ENCODE measurements around the gene EXOC2.

The EXOC2 gene

DNA sequence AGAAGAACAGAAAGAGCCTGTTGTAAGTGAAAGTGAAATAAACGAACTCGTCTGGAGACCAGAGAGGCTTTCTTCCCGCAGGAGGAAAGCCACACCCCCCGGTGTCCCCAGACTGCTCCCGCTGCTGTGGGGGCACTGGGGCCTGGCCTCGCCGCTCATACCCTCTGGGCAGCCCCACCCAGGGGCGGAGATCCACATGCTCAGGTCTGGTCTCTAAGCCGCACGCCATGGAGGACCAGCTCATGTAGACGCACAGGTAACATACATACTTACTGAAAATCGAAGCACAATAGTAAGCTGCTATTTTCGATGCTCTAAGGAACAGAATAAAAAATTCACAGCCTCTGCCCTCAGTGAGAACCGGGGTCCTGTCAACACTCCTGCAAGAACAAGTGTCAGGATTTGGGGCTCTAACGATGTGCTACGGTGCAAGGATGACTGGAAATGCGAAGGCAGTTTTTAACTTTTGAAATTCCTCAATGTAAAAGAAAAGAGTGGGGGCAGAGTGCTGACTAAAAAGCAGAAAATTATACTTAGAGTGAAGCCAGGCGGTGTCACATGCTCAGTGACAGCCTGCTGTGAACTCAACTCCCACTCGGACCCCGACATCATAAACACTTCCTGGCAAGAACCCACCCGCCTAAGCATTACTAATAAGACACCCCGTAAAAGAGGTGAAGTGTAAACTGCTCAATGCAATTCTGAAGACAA, 190.9 kb downstream of the EXOC2 start:
- Mint-ChIP-seq H3K4me3 (no peak overlapping the region), H3K27me3 (no peaks in the 10 kb centered on the region), H3K36me3 (ENCODE audit: low read depth) (peaks cover 39% of the 10 kb centered on the region), H3K9me3 (no peaks in the 10 kb centered on the region), H3K27ac (no peak overlapping the region), H3K4me1 (ENCODE audit: low read depth) (peaks cover 28% of the 10 kb centered on the region)
- intact Hi-C loops (cut with micrococcal nuclease), result no loop called here

GRCh38 chr6:499617-500016, 193.3 kb downstream of the EXOC2 start:
- Mint-ChIP-seq H3K4me1 (ENCODE audit: low read depth) (peaks cover 21% of the 10 kb centered on the region), H3K9me3 (no peaks in the 10 kb centered on the region), H3K27ac (no peak overlapping the region), H3K36me3 (ENCODE audit: low read depth) (peaks cover 51% of the 10 kb centered on the region), H3K4me3 (no peak overlapping the region), H3K27me3 (no peaks in the 10 kb centered on the region)
- intact Hi-C loops (cut with micrococcal nuclease), result no loop called here

DNA sequence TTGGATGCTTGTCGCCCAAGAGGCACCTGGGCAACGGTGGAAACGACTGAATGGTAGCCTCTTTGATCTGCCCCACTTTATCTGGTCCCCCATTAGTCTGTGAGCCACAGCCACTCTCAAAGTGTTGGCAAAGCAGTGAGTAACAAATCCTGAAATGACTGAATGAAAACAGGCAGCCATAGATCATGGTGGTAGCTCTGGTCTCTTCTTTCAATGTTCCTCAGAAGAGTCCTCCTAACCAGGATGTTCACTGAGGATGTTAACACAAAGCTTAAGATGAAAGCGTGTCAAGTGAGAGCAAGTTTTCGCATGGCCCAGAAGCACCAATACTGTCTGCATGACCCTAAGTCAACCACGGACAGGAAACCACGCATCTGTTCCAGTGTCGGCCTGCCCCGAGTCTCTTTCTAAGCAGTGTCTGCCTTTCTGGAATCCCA, 194.1 kb downstream of the EXOC2 start:
- no peaks in the 10 kb centered on the region for H3K9me3 Mint-ChIP-seq
- intact Hi-C loops (cut with micrococcal nuclease), result no loop called here
- peaks cover 49% of the 10 kb centered on the region for H3K36me3 Mint-ChIP-seq (ENCODE audit: low read depth)

DNA sequence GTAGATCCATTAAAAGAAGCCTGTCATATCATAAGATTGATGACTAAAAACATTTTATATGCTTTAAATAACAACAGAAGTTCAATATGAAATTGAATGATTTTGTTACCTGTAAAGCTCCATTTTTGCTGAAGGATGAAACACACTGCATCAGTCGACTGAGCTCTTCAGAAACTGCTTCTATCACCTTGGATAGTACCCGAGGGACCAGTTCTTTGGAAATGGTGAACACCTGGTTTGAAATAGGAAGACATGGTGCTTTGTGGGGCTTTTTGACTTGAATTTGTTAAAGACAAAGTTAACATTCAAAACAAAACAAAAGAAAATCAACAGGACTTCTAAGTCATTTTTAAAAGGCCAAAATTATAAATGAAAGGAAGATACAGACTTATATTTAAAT, 195.7 kb downstream of the EXOC2 start:
- Mint-ChIP-seq H3K9me3 (no peaks in the 10 kb centered on the region), H3K4me1 (ENCODE audit: low read depth) (peaks cover 7% of the 10 kb centered on the region), H3K27ac (no peak overlapping the region), H3K4me3 (no peak overlapping the region), H3K36me3 (ENCODE audit: low read depth) (peaks cover 60% of the 10 kb centered on the region), H3K27me3 (no peaks in the 10 kb centered on the region)
- intact Hi-C loops (cut with micrococcal nuclease), result no loop called here

More for the DNA sequence above, 194.1 kb downstream of the EXOC2 start:
- no peaks in the 10 kb centered on the region for H3K27me3 Mint-ChIP-seq
- no peak overlapping the region for H3K27ac Mint-ChIP-seq
- H3K4me3 Mint-ChIP-seq, result no peak overlapping the region
- peaks cover 18% of the 10 kb centered on the region for H3K4me1 Mint-ChIP-seq (ENCODE audit: low read depth)

DNA sequence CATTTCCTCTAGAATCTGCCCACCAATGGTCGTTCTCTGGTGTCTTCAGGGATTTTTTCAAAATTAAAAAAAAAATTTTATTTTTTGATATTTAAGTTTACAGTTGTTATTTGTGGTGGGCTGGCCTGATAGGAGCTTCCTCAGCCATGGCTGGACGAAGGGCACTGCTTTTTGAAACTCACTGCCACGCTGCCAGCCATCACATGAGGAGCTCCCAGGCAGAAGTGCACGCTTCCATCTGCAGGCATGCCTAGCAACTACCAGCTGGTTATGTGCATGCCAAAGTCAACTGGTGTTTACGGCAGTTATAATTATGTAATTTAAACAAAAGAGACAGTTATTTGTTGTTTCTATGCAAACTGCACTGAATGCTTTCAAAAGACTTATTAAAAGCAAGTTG, 196.3 kb downstream of the EXOC2 start:
- H3K4me1 Mint-ChIP-seq (ENCODE audit: low read depth), result peaks cover under 1% of the 10 kb centered on the region
- H3K4me3 Mint-ChIP-seq, result no peak overlapping the region
- peaks cover 63% of the 10 kb centered on the region for H3K36me3 Mint-ChIP-seq (ENCODE audit: low read depth)
- no peak overlapping the region for H3K27ac Mint-ChIP-seq
- no peaks in the 10 kb centered on the region for H3K9me3 Mint-ChIP-seq
- intact Hi-C loops (cut with micrococcal nuclease), result no loop called here
- no peaks in the 10 kb centered on the region for H3K27me3 Mint-ChIP-seq

GRCh38 chr6:494394-494793, 198.5 kb downstream of the EXOC2 start:
- Mint-ChIP-seq H3K4me1 (ENCODE audit: low read depth) (no peaks in the 10 kb centered on the region), H3K9me3 (no peaks in the 10 kb centered on the region), H3K27ac (no peak overlapping the region), H3K27me3 (no peaks in the 10 kb centered on the region), H3K36me3 (ENCODE audit: low read depth) (peaks cover 72% of the 10 kb centered on the region), H3K4me3 (no peak overlapping the region)
- intact Hi-C loops (cut with micrococcal nuclease), result no loop called here

DNA sequence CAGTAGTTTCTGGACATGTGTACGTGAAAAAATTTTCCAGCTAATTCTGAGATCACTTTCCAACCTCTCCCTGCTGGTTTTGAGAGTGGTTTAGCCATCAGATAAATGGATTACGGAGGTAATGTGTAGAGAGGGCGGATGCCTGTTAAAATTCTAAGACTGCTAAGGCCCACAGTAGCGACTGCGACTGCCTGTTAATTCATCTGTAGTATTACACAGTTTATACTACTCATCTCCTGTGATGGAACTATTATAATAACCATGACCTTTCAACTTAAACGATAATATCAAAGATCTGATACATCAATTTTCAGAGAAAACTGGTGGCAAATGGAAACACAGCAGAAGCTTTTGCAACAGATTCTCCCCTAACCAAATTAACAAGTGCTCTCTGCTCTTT, 199.1 kb downstream of the EXOC2 start:
- H3K4me3 Mint-ChIP-seq, result no peak overlapping the region
- intact Hi-C loops (cut with micrococcal nuclease), result no loop called here
- no peak overlapping the region for H3K27ac Mint-ChIP-seq
- H3K9me3 Mint-ChIP-seq, result no peaks in the 10 kb centered on the region
- peaks cover 72% of the 10 kb centered on the region for H3K36me3 Mint-ChIP-seq (ENCODE audit: low read depth)
- no peaks in the 10 kb centered on the region for H3K27me3 Mint-ChIP-seq
- no peaks in the 10 kb centered on the region for H3K4me1 Mint-ChIP-seq (ENCODE audit: low read depth)

DNA sequence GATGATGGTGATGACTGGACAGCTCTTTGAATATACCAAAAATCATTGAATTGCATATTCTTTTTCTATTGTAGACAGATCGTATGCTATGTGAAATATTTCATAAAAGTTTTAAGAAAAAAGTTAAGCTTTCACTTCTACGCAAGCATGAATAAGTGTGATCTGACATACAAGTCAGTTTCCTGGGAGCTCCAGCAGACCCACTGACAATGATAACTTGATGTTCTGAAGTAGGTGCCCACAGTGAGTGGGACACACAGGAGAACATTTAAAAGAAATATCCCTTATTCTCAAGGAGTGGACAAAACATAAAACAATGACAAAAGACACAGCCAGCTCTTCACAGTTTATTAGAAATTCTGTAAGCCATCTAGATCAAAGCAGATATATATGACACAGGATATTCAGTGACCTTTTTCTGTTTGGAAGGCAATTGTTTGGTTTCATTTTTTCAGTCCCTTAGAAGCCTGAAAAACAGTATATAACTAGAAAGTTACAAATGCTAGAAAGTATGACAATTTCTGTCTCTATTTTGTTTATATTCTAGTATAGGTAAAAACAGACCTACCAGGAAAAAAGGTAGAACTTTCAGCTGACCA, 200.0 kb downstream of the EXOC2 start:
- peaks cover 76% of the 10 kb centered on the region for H3K36me3 Mint-ChIP-seq (ENCODE audit: low read depth)
- no peaks in the 10 kb centered on the region for H3K27me3 Mint-ChIP-seq
- no peaks in the 10 kb centered on the region for H3K9me3 Mint-ChIP-seq
- no peaks in the 10 kb centered on the region for H3K4me1 Mint-ChIP-seq (ENCODE audit: low read depth)
- H3K27ac Mint-ChIP-seq, result no peak overlapping the region
- intact Hi-C loops (cut with micrococcal nuclease), result no loop called here
- no peak overlapping the region for H3K4me3 Mint-ChIP-seq

DNA sequence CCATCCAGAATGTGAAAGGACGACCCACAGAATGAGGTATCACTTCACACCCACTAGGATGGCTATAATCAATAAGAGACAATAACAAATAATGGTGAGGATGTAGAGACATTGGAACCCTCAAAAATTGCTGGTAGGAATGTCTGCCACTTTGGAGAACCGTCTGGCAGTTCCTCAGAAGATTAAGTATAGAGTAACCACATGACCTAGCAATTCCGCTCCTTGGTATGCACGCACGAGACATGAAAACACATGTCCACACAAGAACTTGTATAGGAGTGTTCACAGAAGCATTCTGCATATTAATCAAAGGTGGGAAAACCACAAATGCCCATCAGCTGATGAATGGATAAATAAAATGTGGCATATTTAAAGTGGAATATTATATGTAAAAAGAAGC, 200.8 kb downstream of the EXOC2 start:
- Mint-ChIP-seq H3K4me3 (no peak overlapping the region), H3K27ac (no peak overlapping the region), H3K36me3 (ENCODE audit: low read depth) (peaks cover 82% of the 10 kb centered on the region), H3K27me3 (no peaks in the 10 kb centered on the region), H3K4me1 (ENCODE audit: low read depth) (no peaks in the 10 kb centered on the region), H3K9me3 (no peaks in the 10 kb centered on the region)
- intact Hi-C loops (cut with micrococcal nuclease), result no loop called here

GRCh38 chr6:491233-491632, 201.7 kb downstream of the EXOC2 start:
- H3K27ac Mint-ChIP-seq, result no peak overlapping the region
- no peaks in the 10 kb centered on the region for H3K9me3 Mint-ChIP-seq
- peaks cover 82% of the 10 kb centered on the region for H3K36me3 Mint-ChIP-seq (ENCODE audit: low read depth)
- no peaks in the 10 kb centered on the region for H3K27me3 Mint-ChIP-seq
- intact Hi-C loops (cut with micrococcal nuclease), result no loop called here
- H3K4me1 Mint-ChIP-seq (ENCODE audit: low read depth), result no peaks in the 10 kb centered on the region
- no peak overlapping the region for H3K4me3 Mint-ChIP-seq

DNA sequence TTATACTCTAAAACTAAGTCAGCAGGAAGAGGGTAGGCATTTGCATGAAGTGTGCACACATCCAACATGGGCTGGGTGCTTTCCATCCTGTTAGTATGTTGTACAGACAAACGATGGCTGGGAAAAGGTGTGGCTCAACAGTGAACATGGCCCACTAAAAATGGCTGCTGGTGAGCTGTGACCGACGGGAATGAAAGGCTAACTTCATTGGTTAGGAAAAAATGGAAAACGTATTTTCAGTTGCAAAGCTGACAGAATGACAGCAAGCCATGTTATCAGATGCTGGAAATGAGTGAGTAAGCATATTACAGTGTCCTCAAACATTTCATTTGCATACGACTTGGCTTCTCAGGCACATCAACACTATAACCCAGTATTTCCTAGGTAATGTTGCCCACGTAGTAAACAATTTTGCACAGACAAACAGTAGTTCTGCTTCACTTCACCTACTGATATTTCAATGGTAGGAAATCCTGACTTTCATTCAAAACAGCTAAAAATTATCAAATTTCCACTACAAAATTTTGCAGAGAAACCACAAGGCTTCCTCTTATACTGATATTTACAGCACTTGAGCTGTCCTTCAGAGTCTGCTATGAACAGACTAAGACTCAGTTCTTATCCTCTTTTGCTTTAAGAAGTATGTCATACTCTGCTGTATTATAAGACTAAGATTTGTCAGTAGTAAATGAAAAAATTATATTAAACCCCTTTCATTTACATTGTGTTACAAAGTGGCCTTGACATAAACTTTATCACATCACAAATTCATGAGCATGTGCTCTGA, 202.5 kb downstream of the EXOC2 start:
- no peak overlapping the region for H3K4me3 Mint-ChIP-seq
- H3K4me1 Mint-ChIP-seq (ENCODE audit: low read depth), result no peaks in the 10 kb centered on the region
- H3K27ac Mint-ChIP-seq, result no peak overlapping the region
- peaks cover 82% of the 10 kb centered on the region for H3K36me3 Mint-ChIP-seq (ENCODE audit: low read depth)
- H3K27me3 Mint-ChIP-seq, result no peaks in the 10 kb centered on the region
- H3K9me3 Mint-ChIP-seq, result no peaks in the 10 kb centered on the region
- intact Hi-C loops (cut with micrococcal nuclease), result no loop called here

DNA sequence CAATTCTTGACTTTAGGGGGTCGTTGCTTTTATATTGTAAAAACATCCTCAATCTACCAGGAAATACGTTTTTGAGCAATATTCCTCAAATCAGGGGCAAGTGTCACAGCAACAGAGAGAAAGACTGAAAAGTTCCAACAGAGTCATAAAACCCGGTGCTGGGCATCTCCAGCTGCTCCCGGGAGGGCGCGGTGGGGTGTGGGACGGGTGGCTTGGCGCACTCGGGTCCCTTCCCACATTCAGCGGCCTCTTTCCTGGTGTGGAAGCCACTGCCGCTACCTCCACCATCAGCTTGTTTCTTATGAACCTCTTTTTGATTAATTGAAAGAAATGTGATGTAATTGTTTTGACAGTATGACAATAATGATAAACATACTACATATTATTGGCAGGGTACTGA, 203.2 kb downstream of the EXOC2 start:
- intact Hi-C loops (cut with micrococcal nuclease), result no loop called here
- Mint-ChIP-seq H3K4me1 (ENCODE audit: low read depth) (no peaks in the 10 kb centered on the region), H3K36me3 (ENCODE audit: low read depth) (peaks cover 79% of the 10 kb centered on the region), H3K27me3 (no peaks in the 10 kb centered on the region), H3K9me3 (no peaks in the 10 kb centered on the region), H3K27ac (no peak overlapping the region), H3K4me3 (no peak overlapping the region)

- Mint-ChIP-seq H3K4me3 (no peak overlapping the region), H3K27ac (no peak overlapping the region), H3K36me3 (ENCODE audit: low read depth) (peaks cover 82% of the 10 kb centered on the region), H3K9me3 (no peaks in the 10 kb centered on the region), H3K27me3 (no peaks in the 10 kb centered on the region), H3K4me1 (ENCODE audit: low read depth) (no peaks in the 10 kb centered on the region)
- intact Hi-C loops (cut with micrococcal nuclease), result no loop called here
These were observed 203.9 kb downstream of the EXOC2 start for GRCh38 chr6:489001-489400.

GRCh38 chr6:487956-488355, 205.0 kb downstream of the EXOC2 start:
- intact Hi-C loops (cut with micrococcal nuclease), result no loop called here
- H3K36me3 Mint-ChIP-seq (ENCODE audit: low read depth), result peaks cover 74% of the 10 kb centered on the region

More at GRCh38 chr6:487956-488355, 205.0 kb downstream of the EXOC2 start:
- no peaks in the 10 kb centered on the region for H3K4me1 Mint-ChIP-seq (ENCODE audit: low read depth)
- H3K27ac Mint-ChIP-seq, result no peak overlapping the region
- H3K27me3 Mint-ChIP-seq, result no peaks in the 10 kb centered on the region
- H3K9me3 Mint-ChIP-seq, result no peaks in the 10 kb centered on the region
- H3K4me3 Mint-ChIP-seq, result no peak overlapping the region
